HepG2 (cell line): ENCODE results near the gene PGRMC1. TPM values are rescaled to one million over a fixed set of nuclear protein-coding genes. Genes with fewer than 3 reads are reported as not detected.

Experiments
- ASH2L ChIP-seq: fragments of 300-600, 200-600 bp; sonication (generic); IDR thresholded peaks from 2 replicates; pipeline ENCODE4 v1.7.0; 2017; ENCODE audit warnings: low read depth, mild to moderate bottlenecking, moderate library complexity, mixed read lengths, low read length; ENCODE audit not compliant: insufficient read length
- ATF7-NPFF ChIP-seq: sonication (generic); formaldehyde crosslinking; IDR thresholded peaks from 2 replicates; pipeline ENCODE4 v1.8.1; 2023; ENCODE audit warnings: mild to moderate bottlenecking, low read depth, missing genetic modification reagents, moderate library complexity
- BRD4 ChIP-seq: sonication (generic); formaldehyde crosslinking; IDR thresholded peaks from 2 replicates; pipeline ENCODE4 v1.4.0; 2020; ENCODE audit warnings: missing genetic modification reagents
- DMAP1 ChIP-seq: IDR thresholded peaks from 2 replicates; pipeline ENCODE4 v1.6.1; 2016
- HMG20B ChIP-seq: conservative IDR thresholded peaks from 2 replicates; pipeline ENCODE4 v1.6.1; 2016; ENCODE audit warnings: missing genetic modification reagents, missing compliant biosample characterization
- HNRNPLL ChIP-seq: fragments of 200-400 bp; formaldehyde crosslinking; IDR thresholded peaks from 2 replicates; pipeline ENCODE4 v1.6.1; 2017; ENCODE audit warnings: mild to moderate bottlenecking, low read depth, low read length; ENCODE audit not compliant: poor library complexity, severe bottlenecking
- KMT2A ChIP-seq: sonication (generic); formaldehyde crosslinking; IDR thresholded peaks from 2 replicates; pipeline ENCODE4 v1.4.0; 2020; ENCODE audit warnings: missing genetic modification reagents
- MED1 ChIP-seq: sonication (generic); formaldehyde crosslinking; IDR thresholded peaks from 2 replicates; pipeline ENCODE4 v1.4.0; 2020; ENCODE audit warnings: missing genetic modification reagents
- MTF2 ChIP-seq: sonication (generic); formaldehyde crosslinking; IDR thresholded peaks from 2 replicates; pipeline ENCODE4 v1.5.0; 2020; ENCODE audit warnings: missing genetic modification reagents, borderline replicate concordance
- NFYB ChIP-seq: sonication (generic); formaldehyde crosslinking; IDR thresholded peaks from 2 replicates; pipeline ENCODE4 v1.4.0; 2020; ENCODE audit warnings: missing genetic modification reagents
- NR2C2 ChIP-seq: sonication (generic); formaldehyde crosslinking; IDR thresholded peaks from 2 replicates; pipeline ENCODE4 v1.4.0; 2020; ENCODE audit warnings: missing genetic modification reagents, mild to moderate bottlenecking, moderate library complexity, borderline replicate concordance
- PAX8 ChIP-seq: sonication (generic); formaldehyde crosslinking; IDR thresholded peaks from 2 replicates; pipeline ENCODE4 v1.8.0; 2022; ENCODE audit warnings: mild to moderate bottlenecking, missing genetic modification reagents, borderline replicate concordance
- PHF5A ChIP-seq: IDR thresholded peaks from one replicate; pipeline ENCODE4 v1.6.1; 2018; ENCODE audit warnings: low read depth, missing genetic modification reagents; ENCODE audit not compliant: unreplicated experiment
- RNF219 ChIP-seq: sonication (generic); formaldehyde crosslinking; IDR thresholded peaks from 2 replicates; pipeline ENCODE4 v1.5.0; 2020; ENCODE audit warnings: mild to moderate bottlenecking, missing genetic modification reagents
- SALL1 ChIP-seq: sonication (generic); formaldehyde crosslinking; IDR thresholded peaks from 2 replicates; pipeline ENCODE4 v1.8.0; 2022; ENCODE audit warnings: mild to moderate bottlenecking, missing genetic modification reagents
- SALL2 ChIP-seq: sonication (generic); formaldehyde crosslinking; IDR thresholded peaks from 2 replicates; pipeline ENCODE4 v1.8.1; 2023; ENCODE audit warnings: mild to moderate bottlenecking, missing genetic modification reagents, inconsistent platforms
- SIN3A ChIP-seq: IDR thresholded peaks from 2 replicates; pipeline ENCODE4 v1.6.1; 2011; ENCODE audit warnings: low read depth, mild to moderate bottlenecking, control low read depth, low read length, borderline replicate concordance
- TARDBP ChIP-seq: sonication (generic); formaldehyde crosslinking; IDR thresholded peaks from 2 replicates; pipeline ENCODE4 v1.8.0; 2022; ENCODE audit warnings: mild to moderate bottlenecking, missing genetic modification reagents
- TCF12 ChIP-seq, 2 experiments: fragments of 450-650 bp in 1 of 2; sonication (generic) in 1 of 2; formaldehyde crosslinking in 1 of 2; IDR thresholded peaks; 2 replicates each; pipeline versions ENCODE4 v1.6.1 to v1.8.0; 2017 to 2022; ENCODE audit warnings: antibody characterized with exemption in 1 of 2, mild to moderate bottlenecking in 1 of 2, missing genetic modification reagents in 1 of 2, moderate library complexity in 1 of 2
- TFDP2 ChIP-seq: sonication (generic); formaldehyde crosslinking; IDR thresholded peaks from 2 replicates; pipeline ENCODE4 v1.4.0; 2020; ENCODE audit warnings: missing genetic modification reagents
- THAP11 ChIP-seq: IDR thresholded peaks from 2 replicates; pipeline ENCODE4 v1.6.1; 2016; ENCODE audit warnings: missing biosample characterization, missing genetic modification reagents
- ZNF331 ChIP-seq: sonication (generic); formaldehyde crosslinking; IDR thresholded peaks from 2 replicates; pipeline ENCODE4 v1.4.0; 2020; ENCODE audit warnings: missing genetic modification reagents
- ZNF343 ChIP-seq: sonication (generic); formaldehyde crosslinking; IDR thresholded peaks from 2 replicates; pipeline ENCODE4 v1.4.0; 2020; ENCODE audit warnings: mild to moderate bottlenecking, missing genetic modification reagents
- ZNF772 ChIP-seq: sonication (generic); formaldehyde crosslinking; IDR thresholded peaks from 2 replicates; pipeline ENCODE4 v1.5.0; 2020; ENCODE audit warnings: mild to moderate bottlenecking, missing genetic modification reagents
- ZSCAN31 ChIP-seq: sonication (generic); formaldehyde crosslinking; IDR thresholded peaks from 2 replicates; pipeline ENCODE4 v1.5.0; 2020; ENCODE audit warnings: low read depth, mild to moderate bottlenecking, missing genetic modification reagents
- polyA plus RNA-seq, 8 experiments: library from polyadenylated mRNA; depleted of rRNA in 3 of 8; stranded (reverse) in 7 of 8; unstranded in 1 of 8; fragments of >200 nt; fragmentation: Illumina TruSeq in 4 of 8; extraction: Trizol in 4 of 8; gene quantifications; 2 replicates each; pipeline versions ENCODE4 v1.2.1 to v1.2.3, GENCODE V29; 2011 to 2016; ENCODE audit warnings: low read depth in 4 of 8, missing spikeins in 1 of 8, mixed read lengths in 1 of 8; ENCODE audit not compliant: insufficient read depth in 1 of 8
- total RNA-seq, 5 experiments: library from RNA; depleted of rRNA; stranded (reverse); fragments of >200 nt; fragmentation: Illumina TruSeq; extraction: Trizol; gene quantifications; 2 replicates each; pipeline ENCODE4 v1.2.3, GENCODE V29; 2016; ENCODE audit warnings: low read depth in 1 of 5
- TF ChIP-seq, protein P1 (sequence below): IDR thresholded peaks from 2 replicates; pipeline ENCODE4 v1.6.1; 2012; ENCODE audit warnings: inconsistent platforms
- TF ChIP-seq, protein P2 (sequence below): IDR thresholded peaks from 2 replicates; pipeline ENCODE4 v1.6.1; 2016; ENCODE audit warnings: missing genetic modification reagents, missing compliant biosample characterization

Gene PGRMC1
- total and polyA plus RNA-seq, 2 of the 13 experiments (the other 11 are each of a cell fraction or from before 2014, with no cell fraction given): 44.7 to 124 TPM

- TF ChIP-seq THAP11 (CRISPR knock-in tag) (peak; percentile 23; the same call in 1 of the 2 replicates), BRD4 (peak; percentile 42; the same call in 1 of the 2 replicates), ZNF343 (CRISPR knock-in tag) (0 out of 2 replicates have a peak, but pooled peaks have one; percentile 33), ZNF772 (CRISPR knock-in tag) (peak; percentile 14; the same call in 1 of the 2 replicates), RNF219 (no peak), MTF2 (CRISPR knock-in tag) (peak; percentile 28; the same call in 1 of the 2 replicates), TFDP2 (CRISPR knock-in tag) (peak; percentile 51), SALL1 (0 out of 2 replicates have a peak, but pooled peaks have one; percentile 11), KMT2A (CRISPR knock-in tag) (0 out of 2 replicates have a peak, but pooled peaks have one; percentile 65), HNRNPLL (peak; percentile 28), PAX8 (CRISPR knock-in tag) (no peak), TCF12 (IDR thresholded peaks at IDR 0.05) (no peak), TCF12 (CRISPR knock-in tag; IDR thresholded peaks at IDR 0.05) (no peak), MED1 (CRISPR knock-in tag) (peak; percentile 50), DMAP1 (peak; percentile 62; the same call in 1 of the 2 replicates), SALL2 (CRISPR knock-in tag) (no peak), NFYB (CRISPR knock-in tag) (peak; percentile 51; the same call in 1 of the 2 replicates), ATF7-NPFF (CRISPR knock-in tag) (0 out of 2 replicates have a peak, but pooled peaks have one; percentile 37), SIN3A (peak; percentile 51; the same call in 1 of the 2 replicates), PHF5A (peak; percentile 38), ZSCAN31 (CRISPR knock-in tag) (no peak), NR2C2 (CRISPR knock-in tag) (0 out of 2 replicates have a peak, but pooled peaks have one; percentile 26), TARDBP (CRISPR knock-in tag) (no peak), ZNF331 (0 out of 2 replicates have a peak, but pooled peaks have one; percentile 26), ASH2L (peak; percentile 22), HMG20B (CRISPR knock-in tag) (no peak)
- TF ChIP-seq, protein P1, sequence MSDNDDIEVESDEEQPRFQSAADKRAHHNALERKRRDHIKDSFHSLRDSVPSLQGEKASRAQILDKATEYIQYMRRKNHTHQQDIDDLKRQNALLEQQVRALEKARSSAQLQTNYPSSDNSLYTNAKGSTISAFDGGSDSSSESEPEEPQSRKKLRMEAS: peak; percentile 56
- TF ChIP-seq, protein P2, sequence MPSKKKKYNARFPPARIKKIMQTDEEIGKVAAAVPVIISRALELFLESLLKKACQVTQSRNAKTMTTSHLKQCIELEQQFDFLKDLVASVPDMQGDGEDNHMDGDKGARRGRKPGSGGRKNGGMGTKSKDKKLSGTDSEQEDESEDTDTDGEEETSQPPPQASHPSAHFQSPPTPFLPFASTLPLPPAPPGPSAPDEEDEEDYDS (CRISPR knock-in tag): peak; percentile 88
Observed at GRCh38 chrX:119235872-119236622, at the start of gene PGRMC1 (continued).
